ENCODE results near the gene TRIM42. TPM values are rescaled to one million over a fixed set of nuclear protein-coding genes. Genes with fewer than 3 reads are reported as not detected.

TRIM42 gene
- total and polyA plus RNA-seq, 9 of the 15 experiments (the other 6 are each of a cell fraction or from before 2014, with no cell fraction given) = not detected

DNA sequence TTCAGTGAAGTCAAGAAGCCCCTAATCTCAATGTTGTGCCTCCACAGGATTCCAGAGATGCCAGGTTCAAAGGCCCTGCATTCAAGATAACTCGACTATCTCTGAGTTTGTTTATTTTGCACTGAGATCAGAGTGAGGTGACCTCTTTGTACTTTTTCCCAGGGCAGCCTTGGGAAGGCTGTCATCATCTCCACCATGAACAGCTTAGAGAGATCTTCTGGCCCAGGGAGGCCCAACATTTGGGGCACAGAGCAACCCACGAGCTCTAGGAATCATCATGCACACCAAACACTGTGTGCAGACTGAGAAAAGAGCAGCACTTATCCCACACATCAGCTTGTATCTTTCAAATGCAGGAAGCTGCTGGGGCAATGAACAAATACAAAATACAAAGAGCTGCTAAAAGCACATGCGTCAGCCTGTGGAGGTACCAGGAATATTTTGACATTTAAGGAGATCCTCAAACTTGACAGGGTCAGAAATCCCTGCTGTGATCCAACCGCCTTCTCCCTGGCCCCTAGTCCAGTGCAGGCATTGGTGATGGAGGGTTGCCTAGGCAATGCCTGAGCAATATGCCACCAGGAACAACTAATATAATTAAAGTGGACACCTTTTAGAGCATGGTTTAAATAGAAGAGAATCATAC lies 33.6 kb downstream of the TRIM42 start:
- Histone ChIP-seq H3K79me2 (ENCODE audit: control insufficient read depth, insufficient read depth, low read length) (no peaks in the 10 kb centered on the region), H3K27me3 (ENCODE audit: control insufficient read depth in 2 of 2, insufficient read depth in 2 of 2, low read length in 2 of 2) (no peaks in the 10 kb centered on the region), H3K4me1 (replicated peaks in 1 of 2; ENCODE audit: control insufficient read depth in 2 of 2, insufficient read depth in 2 of 2, low read length in 2 of 2) (no peaks in the 10 kb centered on the region), H3K4me2 (ENCODE audit: insufficient read depth, low read length) (no peak overlapping the region), H3K27ac (ENCODE audit: extremely low read depth, low read depth, low read length) (no peak overlapping the region), H3K9ac (ENCODE audit: insufficient read depth in 1 of 2, low read depth in 2 of 2, low read length in 2 of 2) (no peak overlapping the region), H3K36me3 (ENCODE audit: control insufficient read depth, insufficient read depth, low read length) (no peaks in the 10 kb centered on the region), H3K9me3 (replicated peaks; ENCODE audit: control insufficient read depth, insufficient read depth, low read depth, low read length) (no peaks in the 10 kb centered on the region), H4K20me1 (replicated peaks; ENCODE audit: control insufficient read depth, insufficient read depth, low read length) (no peaks in the 10 kb centered on the region), H3K9me1 (ENCODE audit: control insufficient read depth, insufficient read depth, low read length) (no peaks in the 10 kb centered on the region), H2AFZ (ENCODE audit: low read depth, low read length) (no peak overlapping the region), H3K4me3 (no peak overlapping the region)
- TF ChIP-seq NUFIP1 (IDR thresholded peaks at IDR 0.05; ENCODE audit: partially characterized antibody) = no peak
- TF ChIP-seq RFX7 (CRISPR knock-in tag; IDR thresholded peaks at IDR 0.05) = no peak
- no peak for TF ChIP-seq SAP30 (IDR thresholded peaks at IDR 0.05; ENCODE audit: borderline replicate concordance, insufficient read depth, low read depth, low read length, poor library complexity, severe bottlenecking)
- TF ChIP-seq GABPB2 (CRISPR knock-in tag; conservative IDR thresholded peaks at IDR 0.05) = no peak
- TF ChIP-seq MTA1 (IDR thresholded peaks at IDR 0.05; ENCODE audit: borderline replicate concordance) = no peak
- TF ChIP-seq NFRKB (IDR thresholded peaks at IDR 0.05; ENCODE audit: low read depth) = no peak
- no peak for TF ChIP-seq SOX6 (IDR thresholded peaks at IDR 0.05)
- WGBS (ENCODE audit: insufficient coverage, low coverage, missing lambda C conversion rate) = 2% methylated on average over 4 of the region's 4 CpGs
- ATAC-seq (no peak), FAIRE-seq (no peak), DNase-seq (ENCODE audit: extremely low read depth in 1 of 4, low spot score in 3 of 4) (no peak)
- POLR2A ChIA-PET = interaction anchor here (0.7 kb wide), 1 partner anchor 231 kb away, joined by 3 read pairs; no protein-coding TSS in a partner anchor
- CTCF ChIA-PET (ENCODE audit: low intra/inter-chr PET ratio) = no interaction called here
- intact Hi-C loops (cut with micrococcal nuclease) (no loop called here), in situ Hi-C loops (cut with MboI) (no loop called here)
- BruUV-seq (replicated peaks) = no TSS peak

DNA sequence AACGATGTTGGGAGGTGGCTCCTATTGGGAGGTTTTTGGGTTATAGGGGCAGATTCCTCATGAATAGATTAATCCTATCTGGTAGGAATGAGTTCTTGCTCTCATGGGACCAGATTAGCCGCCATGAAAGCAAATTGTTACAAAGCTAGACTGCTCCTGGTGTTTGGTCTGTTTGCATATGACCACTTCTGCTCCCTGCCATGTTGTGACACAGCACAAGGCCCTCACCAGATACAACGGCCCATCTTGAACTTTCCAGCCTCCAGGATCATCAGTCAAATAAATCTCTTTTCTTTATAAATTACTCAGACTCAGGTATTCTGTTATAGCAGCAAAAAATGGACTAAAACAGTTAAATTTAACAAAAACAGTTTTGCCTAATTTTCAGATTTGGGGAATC lies 34.4 kb downstream of the TRIM42 start:
- intact Hi-C loops (cut with micrococcal nuclease) (no loop called here), in situ Hi-C loops (cut with MboI) (no loop called here)
- TF ChIP-seq CREM (IDR thresholded peaks at IDR 0.05; ENCODE audit: low read depth) (no peak), ZC3H11A (IDR thresholded peaks at IDR 0.05; ENCODE audit: low read depth, low read length) (no peak), KLF6 (CRISPR knock-in tag; IDR thresholded peaks at IDR 0.05; ENCODE audit: borderline replicate concordance) (no peak), HNRNPK (IDR thresholded peaks at IDR 0.05; ENCODE audit: low read depth, low read length, poor library complexity, severe bottlenecking) (no peak), GTF2A2 (tag; IDR thresholded peaks at IDR 0.05) (no peak)
- ATAC-seq (no peak), DNase-seq (ENCODE audit: extremely low read depth in 1 of 4, low spot score in 3 of 4) (no peak), FAIRE-seq (no peak)
- H3K4me1 ChIP-seq (replicated peaks in 1 of 2; ENCODE audit: control insufficient read depth in 2 of 2, insufficient read depth in 2 of 2, low read length in 2 of 2) = no peaks in the 10 kb centered on the region
- BruUV-seq (replicated peaks) = no TSS peak
- H3K27ac ChIP-seq (ENCODE audit: extremely low read depth, low read depth, low read length) = no peak overlapping the region
- ChIA-PET CTCF (ENCODE audit: low intra/inter-chr PET ratio) (no interaction called here), POLR2A (no interaction called here)
- H3K27me3 ChIP-seq (ENCODE audit: control insufficient read depth in 2 of 2, insufficient read depth in 2 of 2, low read length in 2 of 2) = no peaks in the 10 kb centered on the region
- WGBS (ENCODE audit: insufficient coverage, low coverage, missing lambda C conversion rate) = 0% methylated on average over 3 of the region's 3 CpGs
- H3K9me1 ChIP-seq (ENCODE audit: control insufficient read depth, insufficient read depth, low read length) = no peaks in the 10 kb centered on the region
- no peak overlapping the region for H3K4me3 ChIP-seq
- H3K9ac ChIP-seq (ENCODE audit: insufficient read depth in 1 of 2, low read depth in 2 of 2, low read length in 2 of 2) = no peak overlapping the region
- H4K20me1 ChIP-seq (replicated peaks; ENCODE audit: control insufficient read depth, insufficient read depth, low read length) = no peaks in the 10 kb centered on the region
- no peaks in the 10 kb centered on the region for H3K36me3 ChIP-seq (ENCODE audit: control insufficient read depth, insufficient read depth, low read length)
- no peaks in the 10 kb centered on the region for H3K79me2 ChIP-seq (ENCODE audit: control insufficient read depth, insufficient read depth, low read length)
- H3K4me2 ChIP-seq (ENCODE audit: insufficient read depth, low read length) = no peak overlapping the region
- H3K9me3 ChIP-seq (replicated peaks; ENCODE audit: control insufficient read depth, insufficient read depth, low read depth, low read length) = no peaks in the 10 kb centered on the region
- no peak overlapping the region for H2AFZ ChIP-seq (ENCODE audit: low read depth, low read length)

All from K562 (cell line).